NCI-H345 (cell line): ENCODE measurements around the gene WBP1.
"Not testable (repeated sequence)": the region's sequence is repeated elsewhere in the genome, so short reads cannot be mapped to it uniquely, and the experiment has no call there.

ENCODE experiments used
- DNase-seq: peaks from one replicate; lab custom pipeline; 2025; lab: John Stamatoyannopoulos, UW

WBP1 gene

DNA sequence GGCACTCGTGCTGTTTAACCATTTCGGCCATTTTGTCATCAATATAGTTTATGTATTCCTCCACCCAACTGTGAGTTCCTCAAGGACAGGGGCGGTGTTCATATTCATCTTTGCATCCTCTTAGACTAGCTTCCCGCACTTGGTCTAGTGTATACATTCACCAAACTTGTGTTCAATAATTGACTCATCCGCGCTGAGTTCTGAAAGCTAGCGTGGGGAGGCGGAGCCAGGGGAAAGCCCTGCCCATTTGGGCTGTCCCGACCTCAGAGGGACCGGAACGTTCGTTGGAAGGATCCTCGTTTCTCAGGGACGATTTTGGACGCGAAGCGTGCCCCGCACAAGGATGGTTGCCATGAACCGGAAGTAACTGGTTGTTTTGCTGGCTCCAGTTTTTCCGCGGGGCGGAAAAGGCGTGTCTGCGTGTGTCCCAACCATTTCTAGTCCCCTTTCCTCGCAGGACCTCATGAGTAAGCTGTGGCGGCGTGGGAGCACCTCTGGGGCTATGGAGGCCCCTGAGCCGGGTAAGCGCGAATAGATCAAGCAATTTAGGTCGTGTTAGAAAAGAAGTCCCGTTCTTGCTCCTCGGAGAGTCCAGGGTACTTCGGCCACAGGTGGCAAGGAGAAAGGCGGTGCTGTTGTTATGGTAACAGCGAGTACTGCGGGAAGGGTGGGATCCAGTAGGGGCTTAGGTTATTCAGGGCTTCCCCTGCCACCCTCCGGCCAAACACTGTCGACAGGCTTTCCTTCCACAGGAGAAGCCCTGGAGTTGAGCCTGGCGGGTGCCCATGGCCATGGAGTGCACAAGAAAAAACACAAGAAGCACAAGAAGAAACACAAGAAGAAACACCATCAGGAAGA, 3.4 kb upstream of the WBP1 start, which contains the start of gene INO80B:
INO80B (plus strand) TSS at position 434 of the 858 bp plus-strand sequence; CDS start at position 464, 30 bp downstream.
- peak; percentile 98 for DNase-seq

DNA sequence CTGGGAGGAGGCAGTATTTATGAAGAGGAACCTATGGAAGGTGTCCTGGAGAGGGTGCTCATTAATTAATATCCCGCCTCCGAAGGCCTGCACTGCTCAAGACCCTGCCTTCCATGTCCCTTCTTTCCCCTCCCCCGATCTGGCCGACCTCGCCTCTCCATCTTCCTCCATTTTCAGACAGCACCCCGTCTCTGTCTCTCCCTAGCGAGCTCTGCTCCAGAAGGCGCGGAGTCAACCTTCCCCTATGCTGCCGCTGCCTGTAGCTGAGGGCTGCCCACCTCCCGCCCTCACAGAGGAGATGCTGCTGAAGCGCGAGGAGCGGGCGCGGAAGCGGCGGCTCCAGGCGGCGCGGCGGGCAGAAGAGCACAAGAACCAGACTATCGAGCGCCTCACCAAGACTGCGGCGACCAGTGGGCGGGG, 1.1 kb upstream of the WBP1 start:
- no peak for DNase-seq

DNA sequence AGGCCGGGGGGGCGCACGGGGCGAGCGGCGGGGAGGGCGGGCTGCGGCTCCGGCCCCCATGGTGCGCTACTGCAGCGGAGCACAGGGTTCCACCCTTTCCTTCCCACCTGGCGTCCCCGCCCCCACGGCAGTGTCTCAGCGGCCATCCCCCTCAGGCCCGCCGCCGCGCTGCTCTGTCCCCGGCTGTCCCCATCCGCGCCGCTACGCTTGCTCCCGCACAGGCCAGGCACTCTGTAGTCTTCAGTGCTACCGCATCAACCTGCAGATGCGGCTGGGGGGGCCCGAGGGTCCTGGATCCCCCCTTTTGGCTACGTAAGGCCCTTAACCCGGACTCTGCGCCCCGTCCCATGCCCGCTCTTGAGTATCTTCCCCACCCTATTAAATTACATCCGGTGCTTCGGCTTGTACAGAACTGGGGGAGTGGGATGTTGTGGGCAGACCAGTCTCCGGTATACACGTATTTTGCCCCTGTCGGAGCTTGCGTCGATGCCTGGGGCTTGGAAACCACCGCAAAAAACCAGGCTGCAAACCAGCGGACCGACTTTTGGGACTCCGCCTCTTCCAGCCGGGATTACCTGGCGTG, 598 bp upstream of the WBP1 start:
- peak; percentile 86 for DNase-seq

GRCh38 chr2:74458938-74459363, 713 bp downstream of the WBP1 start:
- DNase-seq, result no peak

DNA sequence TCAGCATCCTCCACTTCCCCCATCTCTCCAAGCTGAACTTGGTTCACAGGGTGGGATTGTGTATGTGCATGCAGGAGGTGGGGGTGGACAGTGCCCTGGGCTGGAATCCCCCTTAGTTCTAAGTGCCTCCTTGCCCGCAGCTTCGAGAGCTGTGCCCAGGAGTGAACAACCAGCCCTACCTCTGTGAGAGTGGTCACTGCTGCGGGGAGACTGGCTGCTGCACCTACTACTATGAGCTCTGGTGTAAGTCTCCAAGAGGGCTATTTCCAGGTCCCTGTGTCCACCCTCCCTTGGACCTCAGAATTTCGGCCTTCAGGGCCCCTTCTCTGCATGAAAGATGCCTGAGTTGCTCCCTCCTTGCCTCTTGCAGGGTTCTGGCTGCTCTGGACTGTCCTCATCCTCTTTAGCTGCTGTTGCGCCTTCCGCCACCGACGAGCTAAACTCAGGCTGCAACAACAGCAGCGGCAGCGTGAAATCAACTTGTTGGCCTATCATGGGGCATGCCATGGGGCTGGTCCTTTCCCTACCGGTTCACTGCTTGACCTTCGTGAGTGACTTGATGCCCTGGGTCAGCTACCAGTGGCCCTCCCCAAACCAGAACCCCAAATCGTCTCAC, 1.4 kb downstream of the WBP1 start:
- DNase-seq, result not testable (repeated sequence)

DNA sequence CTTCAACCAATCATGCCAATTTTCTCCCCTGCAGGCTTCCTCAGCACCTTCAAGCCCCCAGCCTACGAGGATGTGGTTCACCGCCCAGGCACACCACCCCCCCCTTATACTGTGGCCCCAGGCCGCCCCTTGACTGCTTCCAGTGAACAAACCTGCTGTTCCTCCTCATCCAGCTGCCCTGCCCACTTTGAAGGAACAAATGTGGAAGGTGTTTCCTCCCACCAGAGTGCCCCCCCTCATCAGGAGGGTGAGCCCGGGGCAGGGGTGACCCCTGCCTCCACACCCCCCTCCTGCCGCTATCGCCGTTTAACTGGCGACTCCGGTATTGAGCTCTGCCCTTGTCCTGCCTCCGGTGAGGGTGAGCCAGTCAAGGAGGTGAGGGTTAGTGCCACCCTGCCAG, 1.9 kb downstream of the WBP1 start:
- not testable (repeated sequence) for DNase-seq

GRCh38 chr2:74461187-74462053, 3.2 kb downstream of the WBP1 start:
- DNase-seq, result no peak

- DNase-seq, result no peak
These were observed 4.0 kb downstream of the WBP1 start for GRCh38 chr2:74462054-74462785.

DNA sequence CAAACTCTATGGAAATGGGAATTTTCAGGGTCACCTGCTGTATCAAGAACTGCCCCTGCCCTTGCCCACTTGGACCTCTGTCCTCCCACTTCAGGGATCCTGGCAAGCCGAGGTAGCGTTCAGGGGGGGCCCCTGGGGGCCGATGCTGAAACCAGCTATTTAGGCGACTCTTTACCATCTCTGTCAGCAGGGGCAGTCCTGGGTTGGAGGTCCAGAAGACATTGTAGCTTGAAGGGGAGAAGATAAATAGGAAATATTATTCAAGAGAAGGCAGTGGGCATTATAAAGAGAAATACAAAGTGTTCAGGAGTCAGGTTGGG, 4.5 kb downstream of the WBP1 start:
- DNase-seq, result no peak

DNA sequence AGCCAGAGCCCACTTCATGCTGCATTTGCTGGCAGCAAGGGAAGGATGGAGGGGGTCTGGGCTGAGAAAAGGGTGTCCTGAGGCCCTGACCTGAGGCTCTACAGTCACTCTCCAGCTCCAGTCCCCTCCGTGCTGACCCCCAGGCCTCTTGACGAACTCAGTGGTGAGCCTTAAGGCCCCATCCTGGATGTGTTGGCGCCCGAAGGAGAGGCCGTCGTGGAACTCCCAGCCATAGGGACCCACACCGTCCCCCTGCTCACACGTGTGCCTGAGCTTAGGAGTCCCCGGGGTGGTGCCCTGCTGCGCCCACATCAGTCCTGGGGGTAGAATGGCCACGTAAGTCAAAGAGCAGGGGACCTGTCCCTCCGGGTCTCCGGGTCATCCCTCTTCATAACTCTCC, 6.2 kb downstream of the WBP1 start:
- DNase-seq, result no peak

DNA sequence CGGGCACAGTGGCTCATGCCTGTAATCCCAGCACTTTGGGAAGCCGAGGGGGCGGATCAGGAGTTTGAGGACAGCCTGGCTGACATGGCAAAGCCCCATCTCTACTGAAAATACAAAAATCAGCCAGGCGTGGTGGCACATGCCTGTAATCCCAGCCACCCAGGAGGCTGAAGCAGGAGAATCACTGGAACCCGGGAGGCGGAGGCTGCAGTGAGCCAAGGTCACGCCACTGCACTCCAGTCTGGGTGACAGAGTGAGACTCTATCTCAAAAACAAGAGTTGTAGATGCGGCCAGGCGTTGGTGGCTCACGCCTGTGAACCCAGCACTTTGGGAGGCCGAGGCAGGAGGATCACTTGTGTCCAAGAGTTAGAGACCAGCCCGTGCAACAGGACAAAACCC, 12.5 kb downstream of the WBP1 start:
- DNase-seq, result not testable (repeated sequence)

GRCh38 chr2:74471332-74472065, 13.3 kb downstream of the WBP1 start:
- DNase-seq, result no peak

DNA sequence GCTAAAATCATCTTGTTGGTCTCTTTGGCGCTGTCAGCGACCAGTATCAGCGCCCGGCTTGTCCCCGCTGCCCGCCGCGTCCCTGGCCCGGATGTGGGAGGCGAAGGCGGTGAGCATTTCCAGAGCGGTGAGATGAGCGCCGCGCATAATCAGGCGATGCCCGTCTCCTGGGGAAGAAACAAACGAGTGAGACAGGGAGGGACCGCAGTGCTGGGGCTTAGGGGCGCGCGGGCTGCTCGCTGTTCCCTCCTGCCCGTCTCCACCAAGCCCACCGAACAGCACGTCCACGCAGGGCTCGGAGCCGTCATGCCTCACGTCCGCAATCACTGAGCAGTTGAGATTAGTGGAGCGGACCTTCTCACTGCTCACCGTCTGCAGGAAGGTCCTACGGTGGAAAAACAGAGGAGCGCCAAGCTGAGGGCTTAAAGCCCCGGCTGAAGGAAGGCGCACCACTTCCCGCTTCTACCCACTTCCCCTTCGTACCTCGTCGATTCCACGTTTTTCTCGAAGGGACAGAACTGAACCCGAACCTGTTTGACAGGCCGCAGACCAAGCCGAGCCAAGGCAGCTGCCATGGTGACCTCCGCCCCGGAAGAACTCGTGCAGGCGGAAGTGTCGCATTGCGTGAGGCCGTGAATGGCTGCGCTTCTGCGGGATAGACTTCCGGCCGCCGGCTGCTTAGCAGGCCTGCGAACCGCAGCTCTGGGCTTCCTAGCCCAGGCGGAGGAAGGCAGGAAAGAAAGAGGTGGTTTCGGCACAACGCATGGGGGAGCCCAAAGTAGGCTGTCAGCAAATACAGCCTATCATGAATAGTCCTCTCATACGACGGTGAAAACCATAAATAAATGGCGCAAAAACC, 14.1 kb downstream of the WBP1 start, which contains the start of gene MRPL53:
MRPL53 (minus strand) TSS at position 595 of the 859 bp plus-strand sequence; CDS start at position 575, 20 bp downstream.
- peak; percentile 94 for DNase-seq

DNA sequence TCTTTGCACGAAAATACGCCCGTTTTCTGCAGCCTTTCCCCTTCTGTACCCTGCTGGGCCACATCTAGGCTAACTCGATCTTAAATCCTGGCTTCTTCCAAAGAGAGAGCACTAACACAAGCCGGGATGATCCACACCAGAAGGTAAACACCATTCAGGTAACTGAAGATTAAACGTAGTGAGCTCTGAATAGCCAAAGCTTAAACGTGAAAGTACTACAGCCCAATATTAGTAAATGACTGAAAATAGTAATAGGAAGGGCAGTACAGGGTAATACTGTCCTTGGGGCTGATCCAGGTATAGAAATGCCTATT, 14.7 kb downstream of the WBP1 start:
- no peak for DNase-seq

- DNase-seq, result no peak
These were observed 16.2 kb downstream of the WBP1 start for GRCh38 chr2:74474481-74474880.

- no peak for DNase-seq
These were observed 16.7 kb downstream of the WBP1 start for GRCh38 chr2:74474899-74475298.

DNA sequence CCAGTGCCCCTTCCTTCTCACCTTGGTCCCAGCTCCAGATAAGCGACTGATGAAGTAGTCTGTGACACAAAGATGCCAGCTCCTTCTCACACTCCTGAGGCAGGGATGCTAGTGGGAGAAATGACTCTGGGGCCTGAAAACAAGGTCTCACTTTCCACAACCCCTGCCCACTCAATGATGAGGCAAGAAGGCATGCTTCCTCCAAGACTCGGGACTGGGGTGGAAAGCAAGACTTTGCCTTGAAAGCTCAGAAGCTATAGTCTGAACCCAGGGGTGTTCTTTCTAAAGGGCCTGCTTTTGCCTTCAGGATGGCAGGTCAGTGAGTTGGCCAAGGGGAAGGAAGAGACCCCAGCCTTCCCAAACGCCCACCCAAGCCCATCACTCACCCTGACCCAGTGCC, 23.2 kb downstream of the WBP1 start:
- no peak for DNase-seq

GRCh38 chr2:74481961-74482800, 23.9 kb downstream of the WBP1 start:
- DNase-seq, result peak; percentile 68
